Measurements from ENCODE around the gene PSME1. TPM values are rescaled to one million over a fixed set of nuclear protein-coding genes. Genes with fewer than 3 reads are reported as not detected.

Gene PSME1
- total and polyA plus RNA-seq, 10 of the 15 experiments (the other 5 are each of a cell fraction or from before 2014, with no cell fraction given), result 250 to 1,378 (median 412) TPM

- TF ChIP-seq CEBPZ (IDR thresholded peaks at IDR 0.05; ENCODE audit: low read depth, low read length) (no peak), ZSCAN29 (IDR thresholded peaks at IDR 0.05) (no peak), REST (IDR thresholded peaks at IDR 0.05; ENCODE audit: low read depth, low read length) (no peak), STAT1 (conservative IDR thresholded peaks at IDR 0.05) (no peak), BMI1 (IDR thresholded peaks at IDR 0.05; ENCODE audit: borderline replicate concordance) (no peak), HDAC2 (IDR thresholded peaks at IDR 0.05) (no peak), SMARCA5 (IDR thresholded peaks at IDR 0.05) (no peak), LARP7 (IDR thresholded peaks at IDR 0.05) (no peak), E4F1 (IDR thresholded peaks at IDR 0.05; ENCODE audit: borderline replicate concordance, partially characterized antibody) (no peak), KAT2A (conservative IDR thresholded peaks at IDR 0.05; ENCODE audit: control insufficient read depth, low read depth, low read length) (no peak), HSF1 (IDR thresholded peaks at IDR 0.05; ENCODE audit: low read depth, low read length) (no peak), PBX3 (IDR thresholded peaks at IDR 0.05; ENCODE audit: insufficient replicate concordance, low read depth, low read length) (no peak), MEF2A (IDR thresholded peaks at IDR 0.05; ENCODE audit: insufficient read depth, low read depth, low read length) (no peak)
Measured at GRCh38 chr14:24143511-24143910, 7.5 kb downstream of the PSME1 start (continued).
